Neural progenitor cell (in vitro differentiated cells): ENCODE data around the gene MYH10. TPM values are rescaled to one million over a fixed set of nuclear protein-coding genes. Genes with fewer than 3 reads are reported as not detected.

Source experiments
- DNase-seq: peaks from one replicate; pipeline ENCODE4 v3.0.0-alpha.2; 2016; ENCODE audit warnings: low spot score
- H2AFZ ChIP-seq: fragments of 200-600 bp; sonication (generic); replicated peaks from 2 replicates; pipeline ENCODE4 v1.6.1; 2016; ENCODE audit warnings: antibody characterized with exemption
- H3F3A ChIP-seq: fragments of 200-600 bp; sonication (generic); 2 replicates; pipeline ENCODE4 v1.6.1; 2016; ENCODE audit warnings: antibody characterized with exemption, low read depth
- H3K27ac ChIP-seq: fragments of 200-600 bp; sonication (generic); 2 replicates; pipeline ENCODE4 v1.5.1; 2016; ENCODE audit warnings: mild to moderate bottlenecking
- H3K27me3 ChIP-seq: fragments of 200-600 bp; sonication (generic); 2 replicates; pipeline ENCODE4 v1.6.1; 2016; ENCODE audit warnings: mild to moderate bottlenecking, moderate library complexity
- H3K36me3 ChIP-seq: fragments of 200-600 bp; sonication (generic); 2 replicates; pipeline ENCODE4 v1.5.1; 2016
- H3K4me1 ChIP-seq: fragments of 200-600 bp; sonication (generic); 2 replicates; pipeline ENCODE4 v1.6.1; 2016; ENCODE audit warnings: mixed run types
- H3K4me2 ChIP-seq: fragments of 200-600 bp; sonication (generic); 2 replicates; pipeline ENCODE4 v1.6.1; 2016
- H3K4me3 ChIP-seq: fragments of 200-600 bp; sonication (generic); 2 replicates; pipeline ENCODE4 v1.5.1; 2016
- H3K79me2 ChIP-seq: fragments of 200-600 bp; sonication (generic); 2 replicates; pipeline ENCODE4 v1.6.1; 2016; ENCODE audit warnings: low read depth
- H3K9ac ChIP-seq: fragments of 200-600 bp; sonication (generic); 2 replicates; pipeline ENCODE4 v1.6.1; 2016
- H3K9me3 ChIP-seq: fragments of 200-600 bp; sonication (generic); 2 replicates; pipeline ENCODE4 v1.5.1; 2016; ENCODE audit warnings: low read depth
- H4K20me1 ChIP-seq: fragments of 200-600 bp; sonication (generic); 2 replicates; pipeline ENCODE4 v1.6.1; 2016; ENCODE audit warnings: low read depth
- H3K27ac Mint-ChIP-seq: 3 replicates; pipeline ENCODE4 v1.8.0; 2021; ENCODE audit warnings: mixed read lengths
- H3K27me3 Mint-ChIP-seq: 2 replicates; pipeline ENCODE4 v1.8.0; 2022; ENCODE audit warnings: low read depth, mild to moderate bottlenecking, inconsistent platforms, moderate library complexity, mixed read lengths; ENCODE audit not compliant: insufficient read depth
- H3K36me3 Mint-ChIP-seq: 3 replicates; pipeline ENCODE4 v1.8.0; 2021; ENCODE audit warnings: mixed read lengths
- H3K4me1 Mint-ChIP-seq: 3 replicates; pipeline ENCODE4 v1.8.0; 2021; ENCODE audit warnings: mixed read lengths
- H3K4me3 Mint-ChIP-seq: 3 replicates; pipeline ENCODE4 v1.8.0; 2021; ENCODE audit warnings: mild to moderate bottlenecking, moderate library complexity, mixed read lengths
- H3K9me3 Mint-ChIP-seq: 3 replicates; pipeline ENCODE4 v1.8.0; 2020; ENCODE audit warnings: mixed read lengths
- CTCF ChIP-seq: fragments of 200-600 bp; sonication (generic); IDR thresholded peaks from 2 replicates; pipeline ENCODE4 v1.5.1; 2017; ENCODE audit warnings: antibody characterized with exemption, mild to moderate bottlenecking
- EZH2 ChIP-seq: fragments of 200-600 bp; sonication (generic); IDR thresholded peaks from 2 replicates; pipeline ENCODE4 v1.6.1; 2017; ENCODE audit warnings: antibody characterized with exemption, mild to moderate bottlenecking, moderate library complexity
- EZH2phosphoT487 ChIP-seq: fragments of 200-600 bp; sonication (generic); IDR thresholded peaks from 2 replicates; pipeline ENCODE4 v1.6.1; 2017; ENCODE audit warnings: antibody characterized with exemption
- total RNA-seq: library from RNA; depleted of rRNA; stranded (reverse); fragments of >200 nt; gene quantifications from 2 replicates; pipeline ENCODE4 v1.2.3, GENCODE V29; 2015; ENCODE audit warnings: low replicate concordance

The MYH10 gene
- total RNA-seq, 1 donor from 2014 or later: 213 TPM

- no peaks in the 10 kb centered on the region for H3K9me3 ChIP-seq
- H3K9me3 Mint-ChIP-seq: no peaks in the 10 kb centered on the region
- no peak overlapping the region for H3K4me2 ChIP-seq
- peaks cover 20% of the 10 kb centered on the region for H3K36me3 ChIP-seq
- no peaks in the 10 kb centered on the region for H3K79me2 ChIP-seq
- TF ChIP-seq CTCF (no peak), EZH2phosphoT487 (no peak), EZH2 (no peak)
- H3K4me1 ChIP-seq: no peaks in the 10 kb centered on the region
- H3K27me3 ChIP-seq: no peaks in the 10 kb centered on the region
- H3K4me3 ChIP-seq: no peak overlapping the region
- H3K27me3 Mint-ChIP-seq: no peaks in the 10 kb centered on the region
- peaks cover 11% of the 10 kb centered on the region for H4K20me1 ChIP-seq
- H3F3A ChIP-seq: no peaks in the 10 kb centered on the region
- peaks cover 34% of the 10 kb centered on the region for H3K36me3 Mint-ChIP-seq
- H3K9ac ChIP-seq: no peak overlapping the region
- DNase-seq: no peak
- no peak overlapping the region for H3K27ac ChIP-seq
- H3K27ac Mint-ChIP-seq: no peak overlapping the region
- H3K4me1 Mint-ChIP-seq: no peaks in the 10 kb centered on the region
- H3K4me3 Mint-ChIP-seq: no peak overlapping the region
- H2AFZ ChIP-seq: no peak overlapping the region
Measured at GRCh38 chr17:8520981-8521380, 109.5 kb downstream of the MYH10 start.

GRCh38 chr17:8518850-8519249 is 111.7 kb downstream of the MYH10 start:
- Histone ChIP-seq H3K27me3 (no peaks in the 10 kb centered on the region), H3F3A (no peaks in the 10 kb centered on the region), H3K4me1 (no peaks in the 10 kb centered on the region), H4K20me1 (peaks cover 6% of the 10 kb centered on the region), H3K79me2 (no peaks in the 10 kb centered on the region), H3K36me3 (peaks cover 20% of the 10 kb centered on the region), H2AFZ (no peak overlapping the region), H3K9ac (no peak overlapping the region), H3K9me3 (no peaks in the 10 kb centered on the region), H3K4me2 (no peak overlapping the region), H3K4me3 (no peak overlapping the region), H3K27ac (no peak overlapping the region)
- Mint-ChIP-seq H3K27ac (no peak overlapping the region), H3K4me1 (no peaks in the 10 kb centered on the region), H3K4me3 (no peak overlapping the region), H3K9me3 (no peaks in the 10 kb centered on the region), H3K36me3 (peaks cover 49% of the 10 kb centered on the region), H3K27me3 (peaks cover 2% of the 10 kb centered on the region)
- no peak for DNase-seq
- TF ChIP-seq EZH2phosphoT487 (no peak), CTCF (no peak), EZH2 (no peak)

- Histone ChIP-seq H3K27ac (no peak overlapping the region), H3K4me3 (no peak overlapping the region), H3K9ac (no peak overlapping the region), H3K79me2 (no peaks in the 10 kb centered on the region), H3K36me3 (peaks cover 20% of the 10 kb centered on the region), H3F3A (no peaks in the 10 kb centered on the region), H4K20me1 (peaks cover 3% of the 10 kb centered on the region), H3K9me3 (no peaks in the 10 kb centered on the region), H3K4me1 (no peaks in the 10 kb centered on the region), H3K27me3 (no peaks in the 10 kb centered on the region), H3K4me2 (no peak overlapping the region), H2AFZ (no peak overlapping the region)
- Mint-ChIP-seq H3K9me3 (no peaks in the 10 kb centered on the region), H3K27me3 (peaks cover 2% of the 10 kb centered on the region), H3K27ac (no peak overlapping the region), H3K4me1 (no peaks in the 10 kb centered on the region), H3K4me3 (no peak overlapping the region), H3K36me3 (peaks cover 53% of the 10 kb centered on the region)
- TF ChIP-seq CTCF (no peak), EZH2phosphoT487 (no peak), EZH2 (no peak)
- no peak for DNase-seq
Measured at GRCh38 chr17:8518326-8518725, 112.2 kb downstream of the MYH10 start.

GRCh38 chr17:8514801-8515200 is 115.7 kb downstream of the MYH10 start:
- H3K9ac ChIP-seq: no peak overlapping the region
- no peak for DNase-seq
- H3K79me2 ChIP-seq: no peaks in the 10 kb centered on the region
- Mint-ChIP-seq H3K27ac (peak overlapping the region; percentile 20), H3K27me3 (peaks cover 2% of the 10 kb centered on the region), H3K4me3 (no peak overlapping the region), H3K4me1 (no peaks in the 10 kb centered on the region), H3K36me3 (peaks cover 50% of the 10 kb centered on the region), H3K9me3 (no peaks in the 10 kb centered on the region)
- H3K27me3 ChIP-seq: no peaks in the 10 kb centered on the region
- no peak overlapping the region for H3K27ac ChIP-seq
- H3K4me2 ChIP-seq: no peak overlapping the region
- H3K4me3 ChIP-seq: no peak overlapping the region
- no peaks in the 10 kb centered on the region for H3K4me1 ChIP-seq
- no peaks in the 10 kb centered on the region for H3F3A ChIP-seq
- H3K36me3 ChIP-seq: peaks cover 28% of the 10 kb centered on the region
- no peaks in the 10 kb centered on the region for H3K9me3 ChIP-seq
- no peaks in the 10 kb centered on the region for H4K20me1 ChIP-seq
- no peak for TF ChIP-seq EZH2phosphoT487
- no peak for TF ChIP-seq EZH2
- no peak for TF ChIP-seq CTCF
- H2AFZ ChIP-seq: no peak overlapping the region
